HFF-Myc (cell line): ENCODE results near the gene LGALS14.
"Not testable (repeated sequence)": the region's sequence is repeated elsewhere in the genome, so short reads cannot be mapped to it uniquely, and the experiment has no call there.

ENCODE experiments used
- DNase-seq: peaks from one replicate; pipeline ENCODE4 v3.0.0-alpha.2; 2011; ENCODE audit warnings: low read depth; ENCODE audit errors: extremely low read depth
- H3K4me3 ChIP-seq: replicated peaks from 2 replicates; pipeline ENCODE4 v1.5.1; 2011; ENCODE audit warnings: low read depth, mild to moderate bottlenecking, control low read depth, low read length
- TF ChIP-seq, protein P1 (sequence below): IDR thresholded peaks from 2 replicates; pipeline ENCODE4 v1.5.1; 2012; ENCODE audit warnings: mild to moderate bottlenecking, low read depth, low read length, control low read depth; ENCODE audit errors: missing control alignments

LGALS14 gene

DNA sequence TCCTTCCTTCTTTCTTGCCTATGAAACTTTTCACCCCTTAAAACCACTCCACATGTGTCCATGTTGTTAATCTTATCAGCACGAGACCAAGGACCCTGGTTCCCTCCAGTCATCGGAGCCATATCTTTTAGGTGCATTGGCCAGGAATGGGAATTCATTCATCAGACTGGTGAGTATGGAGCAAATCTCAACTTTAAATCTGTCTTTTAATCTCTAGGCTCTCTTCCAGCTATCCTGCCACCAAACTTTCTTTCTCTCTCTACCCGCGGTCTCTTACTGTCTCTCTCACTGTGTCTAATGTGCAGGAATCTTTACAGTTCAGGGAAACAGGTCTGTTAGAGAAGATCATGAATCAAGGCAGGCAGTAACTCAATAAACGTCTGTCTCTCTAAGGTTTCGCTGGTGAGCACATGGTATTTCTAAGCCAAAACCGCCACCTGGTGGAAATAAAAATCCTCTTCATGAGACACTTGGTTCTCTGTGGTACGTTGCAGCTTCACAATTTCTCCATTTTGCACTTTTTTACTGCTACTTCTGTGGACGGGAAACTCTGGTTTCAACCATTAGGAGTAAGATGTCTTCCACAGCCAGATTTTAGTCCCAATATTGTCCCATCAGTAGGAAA, 32.4 kb upstream of the LGALS14 start:
- H3K4me3 ChIP-seq: no peak overlapping the region
- TF ChIP-seq, protein P1, sequence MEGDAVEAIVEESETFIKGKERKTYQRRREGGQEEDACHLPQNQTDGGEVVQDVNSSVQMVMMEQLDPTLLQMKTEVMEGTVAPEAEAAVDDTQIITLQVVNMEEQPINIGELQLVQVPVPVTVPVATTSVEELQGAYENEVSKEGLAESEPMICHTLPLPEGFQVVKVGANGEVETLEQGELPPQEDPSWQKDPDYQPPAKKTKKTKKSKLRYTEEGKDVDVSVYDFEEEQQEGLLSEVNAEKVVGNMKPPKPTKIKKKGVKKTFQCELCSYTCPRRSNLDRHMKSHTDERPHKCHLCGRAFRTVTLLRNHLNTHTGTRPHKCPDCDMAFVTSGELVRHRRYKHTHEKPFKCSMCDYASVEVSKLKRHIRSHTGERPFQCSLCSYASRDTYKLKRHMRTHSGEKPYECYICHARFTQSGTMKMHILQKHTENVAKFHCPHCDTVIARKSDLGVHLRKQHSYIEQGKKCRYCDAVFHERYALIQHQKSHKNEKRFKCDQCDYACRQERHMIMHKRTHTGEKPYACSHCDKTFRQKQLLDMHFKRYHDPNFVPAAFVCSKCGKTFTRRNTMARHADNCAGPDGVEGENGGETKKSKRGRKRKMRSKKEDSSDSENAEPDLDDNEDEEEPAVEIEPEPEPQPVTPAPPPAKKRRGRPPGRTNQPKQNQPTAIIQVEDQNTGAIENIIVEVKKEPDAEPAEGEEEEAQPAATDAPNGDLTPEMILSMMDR: peak; percentile 39
- peak; percentile 19 for DNase-seq

DNA sequence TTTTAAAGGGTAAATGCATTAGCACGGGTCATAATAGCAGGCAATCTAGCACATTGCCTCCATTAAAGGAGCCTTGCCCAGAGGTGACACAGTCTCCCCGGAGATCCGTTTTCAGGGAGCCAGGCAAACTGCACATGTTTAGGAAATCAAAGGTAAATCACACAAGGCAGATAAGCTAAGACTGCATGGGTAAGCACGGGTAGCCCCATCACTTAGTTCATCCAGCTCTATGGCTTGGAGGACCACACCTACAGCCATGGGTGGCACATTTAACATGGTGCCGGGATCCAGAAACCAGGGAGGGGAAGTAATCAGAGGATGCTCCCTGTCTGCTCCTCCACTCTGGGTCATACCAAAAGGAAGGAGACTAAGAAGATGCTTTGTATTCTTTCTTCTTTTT, 31.8 kb upstream of the LGALS14 start:
- no peak overlapping the region for H3K4me3 ChIP-seq
- TF ChIP-seq, protein P1: no peak
- no peak for DNase-seq

DNA sequence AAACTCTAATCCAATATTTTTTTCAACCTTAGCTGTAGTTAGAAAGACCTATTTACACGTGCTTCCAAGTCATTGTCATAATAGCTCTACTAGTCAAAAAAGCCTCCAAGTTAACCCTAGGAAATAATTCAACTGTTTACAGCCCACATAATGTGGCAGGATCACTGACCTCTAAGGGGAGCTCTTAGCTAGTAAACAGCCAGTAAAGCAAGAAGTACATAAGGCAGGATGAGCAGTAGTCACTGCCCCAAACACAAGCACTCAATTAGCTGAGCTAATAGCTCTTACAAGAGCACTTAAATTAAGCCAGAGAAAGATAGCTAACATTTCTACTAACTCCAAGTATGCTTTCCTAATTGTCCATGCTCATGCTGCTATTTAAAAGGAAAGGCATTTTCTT, 30.4 kb upstream of the LGALS14 start:
- DNase-seq, H3K4me3 ChIP-seq: not testable (repeated sequence)

DNA sequence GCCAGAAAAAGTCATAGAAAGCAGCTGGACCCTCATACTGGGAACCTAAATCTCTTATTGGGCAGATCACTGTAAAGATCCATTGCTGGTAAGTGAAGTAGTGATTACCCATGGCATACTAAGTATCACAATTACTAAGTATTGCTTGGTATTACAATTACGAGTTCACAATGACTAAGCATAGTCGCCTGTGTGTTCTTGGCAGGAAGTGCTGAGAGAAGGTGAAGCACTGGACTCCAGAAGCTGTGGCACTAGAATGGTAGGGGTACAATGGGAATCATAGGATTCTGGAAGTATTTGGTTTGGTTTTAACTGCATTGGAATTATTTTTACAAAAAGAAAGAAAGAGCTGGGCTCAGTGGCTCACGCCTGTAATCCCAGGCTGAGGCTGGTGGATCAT, 28.3 kb upstream of the LGALS14 start:
- DNase-seq: no peak
- no peak overlapping the region for H3K4me3 ChIP-seq
- TF ChIP-seq, protein P1: no peak

DNA sequence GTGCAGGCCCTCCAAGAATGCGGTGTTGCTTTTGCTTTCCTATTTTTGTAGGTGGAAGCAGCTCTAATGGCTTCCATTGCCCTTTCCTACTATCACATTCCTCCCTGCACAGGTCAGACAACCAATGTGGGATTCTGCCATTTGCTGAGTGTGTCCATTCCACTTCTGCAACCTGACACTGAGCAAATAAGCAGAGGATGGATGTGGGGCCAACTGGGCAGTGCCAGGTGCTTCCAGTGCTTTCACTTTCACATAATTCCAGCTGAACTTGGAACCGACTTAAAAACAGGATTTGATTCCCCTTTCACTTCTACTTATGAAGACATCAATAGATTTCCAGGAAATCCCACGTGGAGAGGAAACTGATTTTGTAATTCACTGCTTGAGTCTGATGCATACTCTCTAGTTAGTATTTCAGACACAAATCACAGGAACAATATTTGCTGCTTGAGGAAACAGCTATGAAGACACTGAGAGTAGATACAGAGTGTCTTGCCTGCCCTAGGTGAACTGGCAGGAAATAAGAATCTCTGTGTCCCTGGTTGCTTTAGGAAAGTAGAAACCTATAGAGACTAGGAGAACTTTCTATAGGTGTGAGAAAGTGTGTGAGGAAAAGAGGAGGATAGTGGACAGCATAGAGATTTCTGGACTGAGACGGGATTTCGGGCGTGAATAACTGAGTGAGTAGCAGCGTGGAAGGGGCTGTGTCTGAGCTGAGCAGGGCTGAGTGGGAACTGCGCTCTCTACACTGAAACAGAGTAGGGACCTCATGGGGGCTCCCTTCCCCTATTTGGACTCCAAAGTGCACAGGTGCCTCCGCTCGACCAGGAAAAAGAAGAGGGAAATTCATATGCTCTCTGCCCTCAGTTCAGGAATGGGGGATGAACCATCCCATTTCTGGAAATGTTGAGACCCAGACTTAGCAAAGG, 26.1 kb upstream of the LGALS14 start:
- DNase-seq: no peak
- H3K4me3 ChIP-seq: no peak overlapping the region
- TF ChIP-seq, protein P1: no peak

DNA sequence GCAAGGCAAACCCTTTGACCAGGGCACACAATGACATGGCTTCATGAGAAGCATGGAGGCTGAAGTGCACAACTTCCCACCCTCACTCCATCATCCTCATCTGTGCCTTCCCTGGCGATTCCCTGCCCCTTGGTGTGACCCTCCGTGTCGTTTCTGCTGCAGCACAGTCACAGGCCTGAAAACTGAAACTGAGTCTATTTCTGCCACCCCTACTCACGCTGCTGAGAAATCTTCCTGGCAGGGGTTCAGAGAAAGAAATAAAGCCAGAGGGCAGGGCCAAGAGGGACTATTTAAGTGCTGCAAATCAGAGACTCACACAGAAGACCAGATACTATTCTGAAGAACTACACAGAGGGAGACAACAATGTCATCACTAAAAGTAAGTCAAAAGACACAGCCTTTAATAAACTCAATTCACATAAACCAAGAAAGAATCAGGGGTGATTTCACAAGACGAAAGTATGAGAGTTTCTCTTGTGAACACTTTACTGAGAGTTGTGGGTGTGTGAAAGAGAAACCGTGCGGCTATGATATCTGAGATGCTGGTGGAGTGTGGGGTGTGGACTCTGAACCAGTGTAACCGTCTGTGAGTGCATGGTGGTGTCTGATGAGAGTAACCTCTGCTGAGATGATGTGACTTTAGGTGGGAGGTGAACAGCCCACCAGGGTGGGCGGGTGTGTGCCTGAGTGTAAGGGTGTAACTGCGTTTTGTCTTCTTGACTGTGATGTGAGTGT, 25.1 kb upstream of the LGALS14 start:
- TF ChIP-seq, protein P1: no peak
- no peak overlapping the region for H3K4me3 ChIP-seq

DNA sequence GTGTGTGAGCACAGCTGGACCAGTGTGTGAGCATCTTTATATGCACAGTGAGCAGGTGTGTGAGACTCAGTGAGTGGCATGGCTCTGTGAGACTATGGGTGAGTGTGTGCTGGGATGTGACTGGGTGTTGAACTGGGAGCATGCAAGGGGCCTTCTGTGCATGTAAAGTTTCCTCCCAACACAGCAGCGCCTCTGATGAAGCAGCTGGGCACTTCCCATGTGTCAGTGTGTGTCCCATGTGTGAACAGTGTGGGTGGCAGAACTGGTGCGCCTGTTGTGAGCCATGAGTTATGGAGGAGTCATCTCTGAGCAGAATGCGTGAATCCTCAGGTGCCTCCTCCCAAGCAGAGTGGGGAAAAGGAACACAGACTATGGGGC, 24.5 kb upstream of the LGALS14 start:
- no peak overlapping the region for H3K4me3 ChIP-seq
- no peak for DNase-seq
- TF ChIP-seq, protein P1: no peak

More for the DNA sequence above, 25.1 kb upstream of the LGALS14 start:
- DNase-seq: no peak
